Fibroblast of mammary gland (primary cell): ENCODE measurements around the gene VPS8.

Experiments used
- DNase-seq: peaks from one replicate; pipeline ENCODE4 v3.0.0-alpha.2; 2010; ENCODE audit warnings: low read depth
- H3K4me3 ChIP-seq: 2 replicates; pipeline ENCODE4 v1.5.1; 2011; ENCODE audit warnings: low read depth, mild to moderate bottlenecking, low read length, moderate library complexity; ENCODE audit not compliant: control insufficient read depth
- CTCF ChIP-seq: conservative IDR thresholded peaks from 2 replicates; pipeline ENCODE4 v1.5.1; 2011; ENCODE audit warnings: low read depth, low read length, inconsistent platforms; ENCODE audit not compliant: control insufficient read depth, insufficient read depth

The VPS8 gene

GRCh38 chr3:184820525-184820924, 8.6 kb downstream of the VPS8 start:
- no peak for TF ChIP-seq CTCF
- no peak overlapping the region for H3K4me3 ChIP-seq
- no peak for DNase-seq

GRCh38 chr3:184821034-184821433, 9.1 kb downstream of the VPS8 start:
- DNase-seq = no peak
- TF ChIP-seq CTCF = no peak

GRCh38 chr3:184822081-184822480, 10.1 kb downstream of the VPS8 start:
- no peak overlapping the region for H3K4me3 ChIP-seq
- no peak for TF ChIP-seq CTCF

More at GRCh38 chr3:184821034-184821433, 9.1 kb downstream of the VPS8 start:
- H3K4me3 ChIP-seq = no peak overlapping the region

GRCh38 chr3:184822654-184823053, 10.7 kb downstream of the VPS8 start:
- no peak for TF ChIP-seq CTCF
- DNase-seq = no peak
- H3K4me3 ChIP-seq = no peak overlapping the region

More at GRCh38 chr3:184822081-184822480, 10.1 kb downstream of the VPS8 start:
- DNase-seq = no peak

- DNase-seq = no peak
Measured at GRCh38 chr3:184823990-184824389, 12.0 kb downstream of the VPS8 start.

GRCh38 chr3:184825121-184825820, 13.3 kb downstream of the VPS8 start:
- DNase-seq = no peak
- no peak overlapping the region for H3K4me3 ChIP-seq
- TF ChIP-seq CTCF = no peak

More at GRCh38 chr3:184823990-184824389, 12.0 kb downstream of the VPS8 start:
- no peak overlapping the region for H3K4me3 ChIP-seq
- TF ChIP-seq CTCF = no peak
